Fibroblast of skin of scalp (primary cell): ENCODE results near the gene SYN1.
A peak's percentile ranks its signal among the peaks of the same experiment; 100 is the strongest.
"Not testable (repeated sequence)": the region's sequence is repeated elsewhere in the genome, so short reads cannot be mapped to it uniquely, and the experiment has no call there.

ENCODE experiments used
- DNase-seq: peaks from one replicate; pipeline ENCODE4 v3.0.0-alpha.2; 2013

The SYN1 gene

DNA sequence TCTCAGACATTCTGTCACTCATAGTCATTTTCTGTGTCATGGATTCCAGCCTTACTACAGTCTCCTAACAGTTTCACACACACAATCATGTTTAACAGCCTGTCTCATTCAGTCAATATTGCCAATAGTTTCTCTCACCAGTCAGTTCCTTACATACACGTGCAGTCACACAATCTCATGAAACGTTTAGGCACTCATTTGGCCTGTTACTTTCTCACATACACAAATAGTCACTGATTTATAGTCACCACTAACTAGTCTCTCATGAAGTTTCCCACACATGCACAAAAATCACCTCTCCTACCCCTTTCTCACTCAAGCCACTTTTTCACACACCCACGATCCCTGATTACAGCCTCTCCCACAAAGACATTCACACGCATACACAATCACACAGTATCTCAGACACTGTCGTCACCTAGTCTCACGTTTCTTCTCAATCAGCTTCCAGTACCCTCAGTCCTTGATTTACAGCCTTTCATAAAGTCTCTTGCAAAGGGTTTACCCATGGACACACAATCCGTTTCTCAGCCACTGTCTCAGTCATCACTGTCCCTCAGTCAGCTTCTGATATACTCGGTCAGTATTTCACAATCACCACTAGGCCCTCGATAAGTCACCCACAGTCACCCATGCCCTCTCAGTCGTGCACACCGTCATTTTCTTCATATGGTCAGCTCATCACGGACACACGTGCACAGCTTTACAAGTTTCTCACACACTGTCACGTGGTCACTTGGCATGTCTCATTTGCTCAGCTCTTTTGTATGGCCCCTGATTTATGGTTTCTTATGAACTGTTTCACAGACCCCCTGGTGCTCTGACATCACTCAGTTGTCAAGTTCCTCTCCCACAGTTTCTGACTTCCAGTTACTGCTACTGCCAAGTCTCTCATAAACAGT, 14.3 kb upstream of the SYN1 start:
- no peak for DNase-seq

DNA sequence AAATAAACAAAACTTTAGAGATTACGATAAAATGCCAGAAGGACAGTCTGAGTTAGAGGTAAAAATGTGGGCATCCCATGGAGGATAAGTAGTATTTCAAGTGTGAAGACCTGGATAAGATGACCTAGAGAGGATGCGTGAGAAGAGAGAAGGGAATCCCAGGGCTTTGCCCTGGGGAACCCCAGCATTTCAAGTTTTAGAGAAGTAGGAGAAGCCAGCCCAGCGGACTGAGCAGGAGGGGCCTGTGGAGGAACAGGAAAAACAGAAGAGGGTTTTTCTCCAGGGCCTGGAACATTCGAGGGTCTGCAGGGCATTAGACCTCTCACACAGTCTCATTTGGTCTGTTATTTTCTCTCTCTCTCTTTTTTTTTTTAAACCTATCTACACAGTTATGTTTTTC, 13.0 kb upstream of the SYN1 start:
- DNase-seq, result no peak

DNA sequence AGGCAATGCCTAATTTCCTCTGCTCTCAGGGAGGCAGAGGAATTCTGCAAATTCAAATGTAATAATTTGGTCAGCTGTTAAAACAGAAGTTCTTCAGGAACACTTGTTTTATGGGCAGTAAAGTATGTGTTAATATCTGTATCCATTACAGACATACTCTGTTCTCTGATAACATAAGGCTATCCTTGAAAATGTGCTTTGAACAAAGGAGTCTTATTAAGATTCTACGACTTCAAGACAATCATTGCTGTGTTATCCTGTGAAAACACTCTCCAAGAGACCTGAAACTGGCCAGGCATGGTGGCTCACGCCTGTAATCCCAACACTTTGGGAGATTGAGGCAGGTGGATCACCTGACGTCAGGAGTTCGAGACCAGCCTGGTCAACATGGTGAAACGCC, 12.0 kb upstream of the SYN1 start:
- DNase-seq, result no peak

DNA sequence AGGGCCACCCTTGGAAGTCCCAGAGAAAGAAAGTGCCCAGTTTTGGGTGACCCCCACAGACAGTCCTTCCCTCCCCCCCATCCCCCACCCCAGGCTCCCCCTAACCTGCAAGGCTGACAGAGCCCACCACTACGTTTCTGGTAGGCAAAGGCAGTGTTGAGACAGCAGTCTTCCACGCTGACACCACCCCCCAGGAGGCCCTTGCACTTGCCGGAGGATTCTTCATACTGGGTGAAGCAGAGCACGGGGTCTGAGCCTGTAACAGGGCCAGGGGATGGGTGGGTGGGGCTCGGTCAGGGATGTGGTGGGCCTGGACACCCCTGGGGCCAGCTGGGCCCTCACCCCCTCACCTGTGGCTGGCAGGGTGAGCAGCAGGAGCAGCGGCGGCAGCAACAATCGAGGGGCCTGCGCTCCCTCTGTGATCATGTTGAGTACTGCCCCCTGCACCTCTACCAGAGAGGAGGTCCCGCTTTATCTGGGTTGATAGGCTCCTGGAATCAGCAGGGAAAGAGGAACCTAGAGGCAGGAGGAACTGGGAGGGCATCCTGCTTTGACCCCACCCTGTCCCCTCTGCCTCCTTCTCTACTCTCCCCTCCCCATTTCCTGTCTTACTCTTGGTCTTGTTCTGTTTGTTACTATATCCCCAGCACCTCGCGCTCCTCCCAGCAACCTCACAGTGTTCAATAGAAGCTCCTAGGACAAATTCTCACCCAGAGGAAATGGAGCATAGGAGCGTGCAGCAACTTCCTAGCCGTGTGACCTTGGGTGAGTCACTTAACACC, 10.0 kb upstream of the SYN1 start, which contains the start of gene CFP:
Gene CFP, minus strand, starts transcription at position 512 of the 782 bp plus-strand sequence. Its CDS starts 86 bp downstream, at position 426.
- DNase-seq, result no peak

DNA sequence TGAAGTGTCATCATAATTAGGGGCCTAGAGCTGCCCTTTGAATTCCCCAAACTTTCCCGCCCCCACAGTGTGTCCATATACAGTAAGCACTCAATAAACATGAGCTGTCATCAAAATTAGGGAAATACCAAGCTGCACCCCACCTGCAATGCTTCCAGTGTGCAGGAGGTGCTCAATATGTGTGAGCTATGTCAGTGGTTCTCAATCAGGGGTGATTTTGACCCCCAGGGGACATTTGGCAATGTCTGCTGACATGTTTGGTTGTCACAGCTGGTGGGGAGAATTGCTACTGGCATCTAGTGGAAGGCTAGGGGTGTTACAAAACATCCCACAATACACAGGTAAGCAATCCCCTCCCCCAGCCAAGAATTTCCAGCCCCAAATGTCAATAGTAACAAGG, 9.3 kb upstream of the SYN1 start:
- no peak for DNase-seq

DNA sequence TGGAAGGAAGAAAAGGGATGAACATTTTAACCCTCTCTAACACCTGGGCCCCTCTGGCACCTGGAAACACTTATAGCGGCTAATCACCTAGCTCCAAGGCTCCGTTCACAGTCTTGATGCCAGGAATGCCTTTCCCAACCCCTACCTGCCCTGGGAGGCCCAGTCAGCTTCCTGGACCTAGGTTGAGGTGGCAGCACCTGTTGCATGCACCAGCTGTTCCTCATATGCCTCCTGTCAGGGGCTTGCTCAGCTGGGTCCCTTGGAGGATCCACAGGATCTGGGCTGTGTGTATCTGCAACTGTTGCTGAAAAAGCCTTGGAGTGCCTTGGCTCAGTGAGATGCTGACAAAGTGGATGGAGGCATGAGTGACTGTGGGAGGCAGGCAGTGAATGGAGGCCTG, 5.7 kb upstream of the SYN1 start:
- no peak for DNase-seq

DNA sequence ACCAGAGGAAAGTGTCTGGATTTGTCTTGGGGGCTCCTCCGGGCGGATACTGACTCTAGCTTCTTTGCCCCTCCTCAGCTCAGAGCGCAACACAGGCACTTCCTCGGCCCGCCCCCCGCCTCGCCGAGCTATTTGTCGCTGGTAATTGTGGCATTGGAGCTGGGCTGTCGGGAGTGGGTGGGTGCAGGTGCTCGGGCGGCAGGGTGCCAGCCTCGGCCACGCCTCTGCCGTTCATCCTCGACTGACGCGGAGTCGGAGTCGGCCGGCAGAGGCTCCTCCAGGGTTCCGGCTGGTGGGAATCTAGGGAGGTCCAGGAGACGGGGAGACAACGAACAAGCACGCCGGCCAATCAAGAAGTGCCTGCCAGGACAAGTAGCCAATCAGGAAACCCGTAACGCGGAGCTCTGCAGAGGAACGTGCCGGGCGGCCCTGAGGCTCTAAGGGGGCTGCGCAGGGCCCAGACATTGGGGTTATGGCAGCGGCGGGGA, 3.9 kb upstream of the SYN1 start:
- DNase-seq, result peak; percentile 74

DNA sequence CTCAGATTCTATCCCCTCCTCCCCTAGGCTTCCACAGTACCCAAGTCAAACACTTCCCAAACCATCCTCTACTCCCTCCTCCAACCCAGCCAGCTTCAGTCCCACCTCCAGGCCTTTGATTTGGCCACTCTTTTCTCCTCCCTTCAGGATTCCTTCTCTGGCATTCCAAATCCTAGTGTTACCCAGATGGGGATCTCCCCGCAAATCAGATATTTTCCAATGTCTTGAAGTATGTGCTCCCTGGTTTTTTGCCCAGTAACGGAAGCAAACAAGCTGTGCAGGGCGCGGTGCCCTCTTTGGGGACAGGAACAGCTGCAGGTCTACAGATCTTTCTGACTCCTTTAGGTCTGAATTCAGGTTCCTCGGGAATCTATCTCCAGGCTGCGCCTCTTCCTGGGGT, 2.2 kb upstream of the SYN1 start:
- no peak for DNase-seq

DNA sequence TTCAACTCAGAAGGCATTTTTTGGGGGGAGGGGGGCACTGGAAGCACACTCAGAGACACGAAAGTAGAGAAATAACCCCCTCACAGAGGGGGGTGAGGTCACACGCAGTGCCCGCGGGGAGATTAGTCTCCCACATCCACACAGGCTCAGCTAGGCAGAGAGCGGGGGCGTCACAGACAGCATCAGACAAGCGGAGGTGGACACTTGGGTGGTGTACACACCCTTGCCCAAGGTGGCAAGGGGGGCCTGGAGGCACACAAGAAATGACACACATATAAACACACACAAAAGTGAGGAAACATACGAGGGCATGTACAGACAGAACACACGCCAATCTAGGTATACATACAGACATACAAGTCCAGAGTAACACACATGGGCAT, 637 bp upstream of the SYN1 start:
- no peak for DNase-seq

DNA sequence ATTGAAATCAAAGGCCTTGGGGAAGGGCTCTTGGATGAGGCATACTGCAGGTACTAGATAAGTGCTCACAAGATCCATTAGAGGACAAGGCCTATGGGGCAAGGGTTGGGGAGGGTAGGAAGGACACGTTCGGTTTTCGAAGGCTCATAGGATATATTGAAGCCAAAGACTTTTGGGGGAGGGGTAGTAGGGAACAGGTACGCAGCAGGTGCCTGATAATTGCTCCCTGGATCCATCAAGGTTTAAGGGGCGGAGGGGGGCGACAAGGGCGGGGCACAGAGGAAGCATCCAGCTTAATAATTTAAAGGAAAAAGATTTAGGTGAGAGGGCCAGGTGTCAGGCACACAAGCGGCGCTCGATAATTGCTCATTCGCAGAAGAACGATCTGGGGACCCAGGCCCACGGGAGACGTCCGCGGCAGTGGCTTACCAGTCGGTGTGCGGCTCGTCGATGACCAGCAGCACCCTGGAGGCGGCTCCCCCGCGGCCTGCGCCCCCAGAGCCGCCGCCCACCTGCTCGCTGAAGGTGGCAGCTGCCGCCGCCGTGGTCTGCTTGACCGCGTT, 653 bp downstream of the SYN1 start:
- DNase-seq, result no peak

DNA sequence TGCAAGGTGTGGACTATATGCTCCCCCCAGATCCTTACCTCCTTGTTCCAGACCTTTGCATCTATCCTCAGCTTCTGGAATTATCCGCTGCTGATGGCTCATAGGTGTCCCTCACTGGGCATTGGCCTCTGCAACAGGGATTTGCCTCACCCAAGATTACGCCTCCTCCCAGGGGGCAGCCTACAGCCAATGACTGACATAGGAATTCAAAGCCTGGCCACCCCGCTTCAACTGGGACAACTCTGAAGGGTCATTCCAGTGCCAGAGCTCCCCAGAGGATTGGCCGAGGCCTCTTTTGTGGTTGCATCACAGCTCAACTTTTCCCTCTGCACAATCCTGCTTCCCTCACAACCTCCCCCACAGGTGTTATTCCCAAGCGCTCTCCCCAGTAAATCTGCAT, 5.0 kb downstream of the SYN1 start:
- no peak for DNase-seq

DNA sequence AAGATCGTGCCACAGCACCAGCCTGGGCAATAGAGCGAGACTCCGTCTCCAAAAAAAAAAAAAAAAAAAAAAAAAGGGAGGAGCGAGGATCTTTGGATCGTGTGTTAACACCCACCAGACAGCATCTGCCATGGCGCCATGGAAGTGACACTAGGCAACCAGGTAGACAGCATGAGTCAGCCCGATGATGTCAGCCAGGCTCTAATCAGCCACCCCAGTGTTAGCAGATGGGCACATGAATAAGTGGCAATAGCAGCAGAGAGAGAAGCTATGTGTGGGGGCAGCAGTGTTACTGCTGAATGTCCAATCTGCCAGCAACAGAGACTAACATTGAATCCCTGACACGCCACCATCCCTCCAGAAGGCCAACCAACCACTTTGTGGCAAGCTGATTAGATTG, 6.6 kb downstream of the SYN1 start:
- DNase-seq, result no peak

DNA sequence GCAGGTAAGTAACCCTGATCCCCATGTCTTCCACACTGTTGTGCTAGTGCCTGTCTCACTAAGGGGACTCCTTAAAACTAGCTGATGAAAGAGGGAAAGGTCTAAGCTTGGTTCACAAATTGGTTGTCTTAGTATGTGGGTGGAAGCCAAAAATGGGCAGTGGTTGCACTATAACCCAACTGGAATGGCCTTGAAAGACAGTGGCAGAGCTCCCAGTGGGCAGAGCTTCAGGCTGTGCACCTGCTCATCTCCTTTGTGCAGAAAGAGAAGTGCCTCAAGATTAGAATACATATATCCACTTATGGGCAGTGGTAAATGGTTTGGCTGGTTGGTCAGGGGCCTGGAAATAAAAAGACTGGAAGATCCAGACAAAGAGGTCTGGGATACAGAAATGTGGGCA, 7.2 kb downstream of the SYN1 start:
- DNase-seq, result no peak

DNA sequence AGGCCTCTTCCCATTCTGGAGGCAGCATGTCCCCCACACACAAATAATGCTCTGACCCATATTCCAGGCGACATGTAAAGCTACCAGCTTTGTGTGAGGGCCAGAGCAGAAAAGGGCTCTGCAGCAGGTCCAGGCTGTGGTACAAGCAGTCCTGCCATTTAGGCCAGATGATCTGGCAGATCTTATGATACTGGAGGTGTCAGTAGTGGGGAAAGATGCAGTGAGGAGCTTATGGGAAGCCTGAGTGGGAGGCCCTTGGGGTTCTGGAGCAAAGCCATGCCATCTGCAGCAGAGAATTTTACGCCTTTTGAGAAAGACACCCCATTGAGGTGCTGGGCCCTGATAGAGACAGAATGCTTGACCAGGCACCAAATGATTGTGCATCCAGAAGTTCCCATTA, 7.7 kb downstream of the SYN1 start:
- no peak for DNase-seq

DNA sequence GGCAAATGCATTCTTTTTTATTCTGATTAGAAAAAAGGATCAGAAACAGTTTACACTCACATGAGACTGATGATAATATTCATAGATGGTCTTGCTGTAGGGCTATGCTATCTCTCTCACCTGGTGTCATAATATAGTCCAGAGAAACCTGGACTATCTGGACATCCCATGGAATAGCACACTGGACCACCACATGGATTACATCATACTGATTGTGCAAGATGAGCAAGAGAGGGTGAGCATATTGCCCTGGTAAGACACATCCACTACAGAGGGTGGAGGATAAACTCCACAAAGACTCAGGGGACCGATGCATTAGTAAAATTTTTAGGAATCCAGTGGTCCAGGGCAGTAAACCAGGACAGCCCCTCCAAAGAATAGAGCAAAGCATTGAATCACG, 8.2 kb downstream of the SYN1 start:
- DNase-seq, result no peak

DNA sequence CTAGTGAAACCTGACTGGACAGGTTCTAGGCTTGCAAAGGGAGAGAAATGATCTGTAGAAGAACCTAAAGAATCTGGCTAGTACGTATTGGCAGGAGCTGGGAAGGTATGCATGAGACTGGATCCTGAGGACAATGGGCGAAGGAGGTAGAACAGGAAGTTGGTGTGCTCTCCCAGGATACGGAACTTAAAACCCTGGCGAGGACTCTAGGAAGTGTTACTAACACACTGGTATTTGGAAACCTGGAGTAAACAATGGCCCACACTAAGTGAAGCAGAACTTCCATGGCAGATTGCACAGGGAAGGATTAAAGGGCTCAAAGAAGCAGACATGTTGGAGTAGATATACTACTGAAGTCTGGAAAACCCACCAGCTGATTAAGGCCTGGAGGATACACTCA, 9.1 kb downstream of the SYN1 start:
- no peak for DNase-seq

DNA sequence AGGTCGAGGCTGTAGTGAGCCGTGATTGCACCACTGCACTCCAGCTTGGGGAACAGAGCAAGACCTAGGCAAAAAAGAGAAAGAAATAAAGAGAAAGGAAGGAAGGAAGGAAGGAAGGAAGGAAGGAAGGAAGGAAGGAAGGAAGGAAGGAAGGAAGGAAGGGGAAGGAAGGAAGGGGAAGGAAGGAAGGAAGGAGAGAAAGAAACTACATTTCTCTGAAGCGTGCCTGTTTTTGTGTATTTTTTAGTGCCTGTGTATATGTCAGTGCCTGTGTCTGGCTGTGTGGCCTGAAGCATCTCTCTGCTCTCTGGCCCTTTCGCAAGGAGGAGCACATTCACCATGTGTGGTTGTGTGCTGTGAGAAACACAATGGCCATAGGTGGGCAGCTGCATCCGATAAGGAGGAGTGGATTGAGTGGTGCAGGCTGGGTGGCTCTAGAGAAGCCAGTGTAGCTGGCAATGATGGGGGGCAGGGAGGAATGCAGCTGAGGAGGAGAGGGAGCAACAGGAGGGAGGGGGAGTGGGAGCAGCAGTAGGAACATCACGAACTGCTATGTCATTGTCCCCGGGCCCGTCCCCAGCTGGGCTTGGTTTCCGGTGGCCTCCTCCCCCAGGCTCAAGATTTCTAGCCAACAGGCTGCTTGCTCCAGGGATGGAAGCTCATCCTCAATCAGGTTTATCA, 11.4 kb downstream of the SYN1 start:
- no peak for DNase-seq

DNA sequence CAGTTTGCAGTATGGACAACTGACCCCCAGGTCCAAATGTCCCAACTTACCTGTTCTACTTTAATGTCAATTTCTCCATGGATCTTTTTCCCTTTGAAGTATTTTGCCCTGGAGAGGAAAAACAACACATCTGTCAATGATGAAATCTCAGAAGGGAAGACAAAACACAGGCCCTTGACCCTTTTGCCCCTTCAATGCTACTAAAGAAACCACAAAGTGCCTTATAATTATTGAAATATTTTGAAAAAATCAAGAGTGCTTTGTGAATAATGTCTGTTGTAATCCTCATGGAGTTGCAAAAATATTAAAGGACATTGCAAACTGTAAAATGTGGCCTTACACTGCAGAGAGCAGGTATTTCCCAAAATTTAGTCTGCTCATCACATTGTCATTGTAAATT, 12.6 kb downstream of the SYN1 start:
- no peak for DNase-seq

DNA sequence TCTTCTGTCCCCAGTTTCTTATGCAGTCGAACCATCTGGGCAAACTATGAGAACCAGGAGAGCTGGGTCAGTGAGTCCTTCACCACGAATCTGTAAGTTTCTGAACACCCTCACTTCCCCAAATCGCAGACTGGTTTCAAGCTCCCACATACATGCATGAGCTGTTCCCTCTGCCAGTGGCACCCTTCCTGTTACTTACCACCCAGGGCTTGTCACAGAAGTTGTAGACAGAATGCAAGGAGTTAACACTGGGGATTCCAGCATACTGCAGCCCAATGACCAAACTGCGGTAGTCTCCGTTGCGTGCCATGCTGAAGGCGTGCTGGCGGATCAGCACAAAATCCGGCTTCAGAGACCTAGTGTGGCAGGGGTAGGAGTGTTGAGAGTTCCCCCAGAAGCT, 14.6 kb downstream of the SYN1 start:
- DNase-seq, result no peak

DNA sequence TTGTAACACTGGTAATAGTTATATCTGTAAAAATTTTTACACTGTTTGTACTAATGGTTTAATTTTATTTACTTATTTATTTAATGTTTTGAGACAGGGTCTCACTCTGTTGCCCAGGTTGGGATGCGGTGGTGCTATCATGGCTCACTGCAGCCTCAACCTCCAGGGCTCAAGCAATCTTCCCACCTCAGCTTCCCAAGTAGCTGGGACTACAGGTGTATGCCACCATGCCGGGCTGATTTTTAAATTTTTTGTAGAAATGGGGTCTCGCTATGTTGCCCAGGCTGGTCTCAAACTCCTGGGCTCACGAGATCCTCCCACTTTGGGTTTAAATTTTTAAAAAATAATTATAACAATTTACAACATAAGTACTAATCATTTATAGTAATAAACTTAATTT, 16.5 kb downstream of the SYN1 start:
- not testable (repeated sequence) for DNase-seq

DNA sequence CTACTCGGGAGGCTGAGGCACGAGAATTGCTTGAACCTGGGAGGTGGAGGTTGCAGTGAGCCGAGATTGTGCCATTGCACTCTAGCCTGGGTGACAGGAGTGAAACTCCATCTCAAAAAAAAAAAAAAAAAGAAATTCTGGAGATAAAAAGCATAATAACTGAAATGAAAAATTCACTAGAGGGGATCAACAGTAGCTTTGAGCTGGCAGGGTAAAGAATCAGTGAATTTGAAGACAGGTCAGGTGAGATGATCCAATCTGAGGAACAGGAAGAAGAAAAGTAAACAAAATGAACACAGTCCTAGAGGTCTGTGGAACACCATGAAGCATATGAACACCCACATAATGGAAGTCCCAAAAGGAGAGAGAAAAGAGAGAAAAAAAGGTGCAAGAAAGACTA, 22.4 kb downstream of the SYN1 start:
- no peak for DNase-seq

DNA sequence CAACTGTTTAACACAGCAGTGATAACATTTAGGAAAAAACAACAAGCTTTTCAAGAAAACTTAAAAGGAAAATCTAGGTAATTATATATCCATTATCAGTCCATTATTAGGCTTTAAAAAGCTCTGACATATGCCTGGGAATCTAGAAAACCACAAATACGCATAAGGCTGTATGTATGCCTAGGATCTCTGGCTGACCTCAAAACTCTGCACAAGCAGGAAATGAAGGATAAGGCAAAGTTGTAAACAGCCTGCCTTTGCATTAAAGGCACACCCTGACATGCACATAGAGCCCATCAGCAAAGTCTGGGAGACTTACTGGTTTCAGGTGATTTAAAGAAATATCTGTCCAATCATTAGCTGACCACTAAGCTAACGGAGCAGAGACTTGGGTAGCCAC, 23.4 kb downstream of the SYN1 start:
- no peak for DNase-seq

DNA sequence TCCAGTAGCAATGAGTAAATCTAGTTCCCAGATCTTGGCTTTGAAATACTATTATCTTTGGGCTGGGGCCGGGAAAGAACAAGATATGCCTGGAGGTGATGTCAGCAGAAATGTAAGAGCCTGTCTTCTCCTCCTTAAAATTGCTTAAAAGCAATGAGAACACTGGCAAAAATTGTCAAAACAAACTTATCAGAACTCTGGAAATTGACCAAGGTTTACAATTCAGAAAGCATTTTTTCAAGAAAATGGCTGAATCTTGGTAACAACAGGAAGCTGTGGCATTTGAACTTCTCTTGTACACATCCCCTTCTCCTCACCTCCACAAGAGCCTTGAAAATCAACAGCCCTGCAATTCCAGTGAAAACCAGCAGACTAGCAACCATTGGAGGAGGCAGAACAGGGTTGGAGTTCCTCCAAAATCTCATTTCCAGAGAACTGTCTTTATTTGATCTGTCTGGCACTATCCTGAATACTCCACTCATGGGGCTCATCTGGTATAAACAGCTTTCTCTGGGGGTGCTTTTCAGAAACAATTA, 23.9 kb downstream of the SYN1 start:
- peak; percentile 64 for DNase-seq
